Choroid plexus epithelial cell (primary cell): ENCODE results near the gene NAPSA.

Experiments used
- DNase-seq: peaks from one replicate; pipeline ENCODE4 v3.0.0-alpha.2; 2010; ENCODE audit warnings: low read depth
- H3K4me3 ChIP-seq: 2 replicates; pipeline ENCODE4 v1.5.1; 2011; ENCODE audit warnings: low read depth, mild to moderate bottlenecking, control low read depth, low read length, moderate library complexity
- TF ChIP-seq, protein P1 (sequence below): conservative IDR thresholded peaks from 2 replicates; pipeline ENCODE4 v1.5.1; 2011; ENCODE audit warnings: low read depth, mild to moderate bottlenecking, control low read depth, inconsistent platforms, low read length, moderate library complexity

The NAPSA gene

GRCh38 chr19:50368649-50369570, 3.5 kb upstream of the NAPSA start:
- TF ChIP-seq, protein P1, sequence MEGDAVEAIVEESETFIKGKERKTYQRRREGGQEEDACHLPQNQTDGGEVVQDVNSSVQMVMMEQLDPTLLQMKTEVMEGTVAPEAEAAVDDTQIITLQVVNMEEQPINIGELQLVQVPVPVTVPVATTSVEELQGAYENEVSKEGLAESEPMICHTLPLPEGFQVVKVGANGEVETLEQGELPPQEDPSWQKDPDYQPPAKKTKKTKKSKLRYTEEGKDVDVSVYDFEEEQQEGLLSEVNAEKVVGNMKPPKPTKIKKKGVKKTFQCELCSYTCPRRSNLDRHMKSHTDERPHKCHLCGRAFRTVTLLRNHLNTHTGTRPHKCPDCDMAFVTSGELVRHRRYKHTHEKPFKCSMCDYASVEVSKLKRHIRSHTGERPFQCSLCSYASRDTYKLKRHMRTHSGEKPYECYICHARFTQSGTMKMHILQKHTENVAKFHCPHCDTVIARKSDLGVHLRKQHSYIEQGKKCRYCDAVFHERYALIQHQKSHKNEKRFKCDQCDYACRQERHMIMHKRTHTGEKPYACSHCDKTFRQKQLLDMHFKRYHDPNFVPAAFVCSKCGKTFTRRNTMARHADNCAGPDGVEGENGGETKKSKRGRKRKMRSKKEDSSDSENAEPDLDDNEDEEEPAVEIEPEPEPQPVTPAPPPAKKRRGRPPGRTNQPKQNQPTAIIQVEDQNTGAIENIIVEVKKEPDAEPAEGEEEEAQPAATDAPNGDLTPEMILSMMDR, result peak; percentile 85
- peak overlapping the region; percentile 86 for H3K4me3 ChIP-seq

DNA sequence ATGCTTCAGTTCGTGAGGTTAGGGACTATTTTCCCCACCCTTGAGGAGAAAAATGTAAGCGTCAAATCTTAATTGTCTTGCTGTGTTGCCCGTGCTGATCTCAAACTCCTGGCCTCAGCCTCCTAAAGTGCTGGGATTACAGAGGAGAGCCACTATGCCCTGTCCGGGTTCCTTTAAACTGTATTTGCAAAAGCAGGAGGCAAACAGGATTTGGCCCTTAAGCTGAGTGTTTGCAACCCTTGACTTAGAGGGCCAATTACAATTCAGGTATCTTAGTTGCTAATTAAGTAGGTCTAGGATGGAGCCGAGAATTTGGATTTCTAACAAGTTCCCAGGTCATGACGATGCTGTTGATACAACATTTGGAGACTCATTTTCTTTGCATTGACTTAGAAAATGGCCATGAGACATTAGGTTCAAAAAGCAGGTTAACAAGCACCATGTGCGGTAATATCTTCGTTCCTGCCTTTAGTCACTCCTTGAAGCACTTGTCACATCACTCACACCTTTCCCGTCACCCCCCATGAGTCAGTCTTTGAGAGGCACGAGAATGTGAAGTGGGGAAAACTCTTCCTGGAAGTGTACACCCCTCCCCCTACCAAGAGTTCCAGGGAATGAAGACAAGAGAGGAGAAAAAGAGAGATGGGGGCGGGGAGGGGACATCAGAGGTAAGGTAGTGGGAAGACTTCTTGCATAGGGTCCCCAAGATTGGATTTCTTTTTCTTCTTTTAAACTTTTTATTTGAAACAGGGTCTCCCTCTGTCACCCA, 2.6 kb downstream of the NAPSA start:
- H3K4me3 ChIP-seq, result no peak overlapping the region
- DNase-seq, result no peak
- TF ChIP-seq, protein P1, result no peak

More at GRCh38 chr19:50368649-50369570, 3.5 kb upstream of the NAPSA start:
- DNase-seq, result peak; percentile 95

- H3K4me3 ChIP-seq, result no peak overlapping the region
- no peak for DNase-seq
- TF ChIP-seq, protein P1, result no peak
These were observed 3.4 kb downstream of the NAPSA start for GRCh38 chr19:50362030-50362412.

GRCh38 chr19:50361290-50362029, 4.0 kb downstream of the NAPSA start:
- H3K4me3 ChIP-seq, result no peak overlapping the region
- TF ChIP-seq, protein P1, result no peak
- DNase-seq, result no peak

GRCh38 chr19:50359328-50359818, 6.1 kb downstream of the NAPSA start:
- DNase-seq, result no peak
- TF ChIP-seq, protein P1, result no peak
- H3K4me3 ChIP-seq, result no peak overlapping the region

DNA sequence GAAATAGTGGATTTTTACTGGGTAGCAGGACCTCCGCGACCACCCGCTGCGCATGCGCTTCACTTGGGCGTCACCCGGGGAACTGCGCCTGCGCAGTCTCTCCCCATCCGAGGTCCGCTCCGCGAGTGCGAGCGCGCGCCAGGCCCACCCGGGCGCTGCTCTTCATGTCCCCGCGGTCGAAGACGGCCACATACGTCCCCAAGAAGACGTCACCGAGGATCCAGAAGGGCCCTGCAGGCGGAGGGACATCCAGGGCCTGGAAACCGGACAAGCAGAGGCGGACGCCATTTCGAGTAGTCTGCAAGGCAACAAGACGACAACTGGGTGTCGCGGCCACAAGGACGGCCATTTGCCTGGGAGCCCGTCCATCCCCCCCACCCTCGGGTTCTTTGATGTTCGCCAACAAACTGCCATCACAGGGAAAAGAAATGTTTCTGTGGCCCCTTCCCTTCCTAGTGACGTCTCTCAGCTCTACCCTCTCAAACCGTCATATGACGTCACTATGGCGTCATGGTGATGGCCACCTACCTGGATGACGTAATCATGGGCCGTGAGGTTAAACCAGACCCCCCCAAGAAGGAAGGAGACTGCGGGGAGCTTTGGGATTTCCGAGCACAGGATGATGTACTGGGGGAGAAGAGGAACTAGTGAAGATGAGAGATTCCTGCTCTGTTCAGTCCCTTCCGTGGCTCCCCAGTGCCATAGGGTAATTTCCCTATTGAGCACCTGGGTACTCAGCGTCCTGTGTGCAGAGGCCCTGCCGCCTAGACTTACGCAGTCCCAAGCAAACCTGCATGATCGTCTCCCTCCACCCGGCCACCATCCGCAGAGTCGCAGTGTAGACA, 6.7 kb downstream of the NAPSA start:
- peak overlapping the region; percentile 51 for H3K4me3 ChIP-seq
- DNase-seq, result peak; percentile 41
- TF ChIP-seq, protein P1, result no peak
